TTC549 (cell line): ENCODE data around the gene ESYT2.

Source experiments
- FAIRE-seq: peaks from 2 replicates; lab custom pipeline; 2012; peaks lifted over from hg19 to GRCh38; lab: Jason Lieb, UNC

Gene ESYT2

DNA sequence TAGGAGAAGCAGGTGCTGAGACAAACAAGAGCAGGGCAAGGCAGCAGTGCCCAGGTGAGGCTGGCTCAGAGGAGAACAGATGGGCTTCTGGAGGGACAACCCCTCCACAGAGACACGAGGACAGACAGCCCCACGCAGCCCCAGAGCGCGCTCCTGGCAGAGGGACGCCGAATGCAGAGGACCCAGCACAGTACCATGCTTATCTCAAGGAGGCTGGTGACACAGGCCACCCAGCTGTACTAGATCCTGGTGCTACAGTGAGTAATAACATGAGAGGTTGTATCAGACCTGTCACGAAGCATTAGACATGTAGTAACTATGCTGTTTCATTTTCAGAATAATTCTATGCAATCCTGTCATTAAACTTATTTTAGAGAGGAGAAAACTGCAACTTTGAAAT is 64.3 kb downstream of the ESYT2 start:
- no peak for FAIRE-seq

DNA sequence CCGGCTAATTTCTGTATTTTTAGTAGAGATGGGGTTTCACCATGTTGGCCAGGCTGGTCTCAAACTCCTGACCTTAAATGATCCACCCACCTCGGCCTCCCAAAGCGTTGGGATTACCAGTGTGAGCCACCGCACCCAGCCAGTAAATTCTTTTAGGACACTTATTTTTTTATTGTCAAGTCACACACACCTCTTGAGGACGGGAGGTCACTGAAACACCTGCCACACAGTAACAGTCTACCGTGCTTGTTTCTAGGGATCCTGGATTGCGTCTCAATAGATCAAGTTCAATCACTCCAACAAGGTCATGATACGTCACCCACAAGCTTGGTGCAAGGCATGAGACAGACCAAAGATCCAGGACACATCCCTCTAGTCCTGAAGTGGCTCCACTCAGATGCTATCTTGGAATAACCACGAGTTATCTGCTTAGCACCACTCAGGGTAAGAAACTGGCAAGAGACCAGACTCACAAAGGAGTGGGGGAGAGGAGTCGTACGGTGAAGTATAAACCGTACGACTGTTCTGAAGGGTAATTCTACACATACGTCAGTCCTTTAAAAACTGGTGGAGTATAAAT is 65.8 kb downstream of the ESYT2 start:
- FAIRE-seq, result no peak

DNA sequence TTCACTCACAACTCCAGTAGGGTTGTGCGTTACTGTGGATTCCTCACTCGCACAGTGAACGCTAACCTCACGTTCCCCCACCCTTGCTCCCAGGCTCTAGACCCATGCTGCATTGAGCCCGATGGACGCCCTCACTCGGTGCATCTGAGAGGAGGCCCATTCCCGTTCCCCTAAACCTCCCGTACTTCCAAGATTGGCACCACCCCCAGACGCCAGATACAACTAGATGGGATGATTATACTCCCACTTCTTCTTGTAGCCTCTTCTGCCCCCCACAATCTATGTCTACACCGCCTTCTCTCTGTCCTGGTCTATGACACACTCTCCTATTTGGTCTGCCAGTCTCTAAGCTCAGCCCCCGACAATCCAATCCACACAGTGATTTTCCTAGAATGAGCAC is 67.4 kb downstream of the ESYT2 start:
- FAIRE-seq, result no peak

DNA sequence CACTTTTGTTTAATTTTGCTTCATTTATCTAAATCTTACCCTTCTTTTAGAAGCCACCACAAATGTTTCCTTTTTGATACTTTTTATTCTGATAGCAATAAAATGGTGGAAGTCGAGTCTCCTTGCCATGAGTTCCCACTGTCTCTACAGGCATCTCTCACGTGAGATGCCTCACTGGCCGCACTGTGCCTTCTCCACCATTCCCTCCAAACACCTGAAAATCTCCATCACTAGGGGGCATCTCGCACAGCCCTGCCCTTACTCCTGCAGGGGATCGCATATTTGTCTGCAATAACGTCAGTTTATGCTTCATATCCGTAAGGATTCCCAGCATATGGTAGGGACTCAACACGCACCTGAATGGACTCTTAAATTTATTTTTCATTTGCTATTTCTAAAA is 68.4 kb downstream of the ESYT2 start:
- FAIRE-seq, result no peak

DNA sequence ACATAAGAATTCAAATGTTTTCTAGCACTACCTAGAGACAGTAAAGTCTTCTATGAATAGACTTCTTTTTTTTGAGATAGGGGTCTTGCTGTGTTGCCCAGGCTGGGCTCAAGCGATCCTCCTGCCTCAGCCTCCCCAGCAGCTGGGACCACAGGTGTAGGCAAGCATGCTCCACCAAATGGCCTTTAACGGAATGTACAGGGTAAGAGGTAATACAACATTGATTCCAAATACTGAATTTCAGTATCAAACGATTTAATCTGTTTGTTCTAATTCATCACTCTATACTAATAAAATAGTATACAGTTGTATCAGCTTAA is 68.9 kb downstream of the ESYT2 start:
- FAIRE-seq, result no peak

DNA sequence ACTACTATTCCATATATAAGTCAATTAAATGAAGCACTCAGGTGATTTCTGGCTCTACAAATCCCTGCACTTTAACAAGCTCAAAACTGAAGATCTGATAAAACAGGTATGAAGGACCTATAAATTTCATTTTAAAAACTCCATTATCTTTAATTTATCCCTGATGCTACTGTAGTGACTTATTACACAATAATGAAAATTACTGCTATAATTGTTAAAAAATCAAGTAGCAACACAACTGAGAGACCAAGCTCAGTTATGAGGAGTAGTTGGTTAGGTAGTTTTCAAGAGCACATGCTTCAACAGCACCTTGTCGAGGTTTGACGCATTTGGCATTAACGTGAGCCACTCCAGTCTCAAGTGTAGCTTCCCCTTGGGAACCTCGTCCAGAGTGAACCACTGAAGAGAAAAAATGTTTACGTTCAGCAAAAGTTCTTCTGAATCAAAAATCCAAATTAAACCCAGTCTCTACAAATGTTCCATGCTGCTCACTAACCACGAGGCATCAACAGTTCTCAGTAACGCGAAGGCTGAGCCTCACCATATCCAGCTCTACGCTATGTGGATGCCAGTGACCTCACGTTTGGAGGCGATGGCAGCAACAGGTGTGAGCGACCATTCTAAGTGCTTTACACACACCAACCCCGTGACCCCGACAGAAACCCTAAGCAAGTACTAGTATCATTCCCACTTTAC is 69.4 kb downstream of the ESYT2 start:
- FAIRE-seq, result no peak

DNA sequence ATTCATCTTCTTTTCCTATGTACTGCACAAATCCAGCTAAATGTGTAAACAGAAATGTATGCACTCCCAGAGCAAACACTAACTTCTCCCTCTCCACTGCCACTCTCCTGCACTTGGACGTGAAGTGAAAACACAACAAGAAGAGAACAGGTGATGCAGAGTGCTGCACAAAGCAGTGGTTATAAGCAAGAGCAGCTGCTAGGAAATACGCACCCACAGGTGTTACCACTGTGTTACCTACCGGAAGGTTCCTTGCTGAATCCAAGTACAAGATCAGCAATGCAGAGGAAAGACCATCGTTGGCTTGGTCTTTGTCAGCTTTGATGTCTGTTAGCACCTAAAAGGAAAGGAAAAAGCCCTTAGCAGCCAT is 70.1 kb downstream of the ESYT2 start:
- FAIRE-seq, result no peak

DNA sequence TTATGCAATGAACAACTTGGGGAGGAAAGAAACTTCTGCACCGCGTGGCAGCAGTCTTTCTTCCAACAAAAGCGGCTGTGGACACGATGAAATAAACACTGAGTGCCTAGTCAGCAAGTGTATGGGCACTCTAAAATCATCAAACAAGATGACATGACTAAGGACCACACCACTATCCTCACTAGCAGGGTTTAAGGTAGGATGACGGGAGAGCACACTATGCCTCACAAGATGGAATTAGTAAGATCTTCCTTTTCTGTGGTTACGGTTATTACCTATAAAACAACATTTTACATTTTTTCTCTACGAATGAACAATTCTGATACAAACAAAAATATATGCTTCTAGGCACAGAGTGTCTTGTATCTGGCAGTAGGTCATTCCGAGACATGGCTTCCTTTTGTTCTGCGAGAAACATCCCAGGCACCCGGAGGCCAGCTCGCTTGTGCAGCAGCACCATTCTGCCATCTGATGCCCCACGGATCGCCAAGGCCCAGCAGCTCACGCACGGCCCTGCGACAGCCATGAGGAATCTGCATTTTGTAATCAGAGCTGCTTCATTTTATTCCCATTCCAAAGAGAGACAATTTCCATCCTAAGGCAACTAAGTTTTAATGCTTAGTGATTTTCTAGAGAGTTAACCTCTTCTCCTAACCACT is 70.6 kb downstream of the ESYT2 start:
- no peak for FAIRE-seq

DNA sequence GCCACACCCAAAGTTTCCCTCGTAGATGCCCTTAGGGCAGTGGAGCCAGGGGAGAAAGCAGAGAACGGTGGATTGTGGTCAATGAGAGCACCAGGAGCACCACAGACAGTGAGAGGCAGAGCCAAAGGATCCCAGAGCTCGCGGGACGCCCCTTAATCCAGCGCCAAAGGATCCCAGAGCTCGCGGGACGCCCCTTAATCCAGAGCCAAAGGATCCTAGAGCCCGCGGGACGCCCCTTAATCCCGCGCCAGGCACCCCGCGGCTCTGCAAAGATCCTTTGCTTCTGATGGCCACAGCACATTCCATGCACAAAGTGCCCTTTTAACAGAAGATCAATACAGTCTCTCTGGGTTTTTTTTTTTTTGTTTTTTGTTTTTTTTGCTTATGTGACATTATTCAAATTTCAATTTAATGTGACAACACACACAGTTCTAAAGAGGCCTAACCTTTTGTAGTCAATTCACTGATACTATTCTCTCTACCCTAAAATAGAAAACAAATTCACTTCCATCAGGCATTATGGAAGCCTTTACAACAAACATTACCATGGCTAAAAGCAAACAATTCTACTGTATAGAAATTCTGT is 71.8 kb downstream of the ESYT2 start:
- no peak for FAIRE-seq

DNA sequence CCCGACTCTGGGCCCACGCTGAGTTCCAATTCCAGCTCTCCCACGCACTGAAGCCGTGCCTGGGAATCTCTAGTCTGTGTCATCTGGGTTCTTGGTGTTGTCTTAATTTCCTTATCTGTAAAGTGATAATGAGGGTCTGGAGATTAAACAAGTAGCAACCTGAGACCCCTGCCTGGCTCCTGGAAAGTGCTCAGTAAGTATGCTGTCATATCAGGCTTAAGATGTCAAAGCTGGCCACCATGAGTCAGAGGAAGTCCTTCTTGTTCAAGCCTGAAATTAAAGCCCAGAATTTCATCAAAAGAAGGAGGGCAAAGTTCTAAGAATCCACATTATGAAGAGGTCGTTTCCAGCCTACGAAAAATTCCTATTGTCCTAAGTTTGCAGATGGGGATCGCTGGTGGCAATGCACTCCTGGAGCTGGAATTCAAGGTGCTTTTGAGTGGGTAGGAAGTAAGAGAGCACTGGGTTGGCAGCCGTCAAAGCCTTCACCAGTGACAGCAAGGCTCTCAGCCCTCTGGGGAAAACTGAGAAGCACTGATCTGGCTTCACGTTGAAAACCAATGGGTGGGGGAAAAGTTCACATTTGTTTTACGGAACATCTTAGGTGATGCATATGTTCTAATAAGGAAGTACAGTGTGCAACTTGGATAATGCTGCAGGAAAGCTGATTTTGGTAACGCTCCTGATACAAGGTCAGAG is 74.4 kb downstream of the ESYT2 start:
- FAIRE-seq, result no peak

DNA sequence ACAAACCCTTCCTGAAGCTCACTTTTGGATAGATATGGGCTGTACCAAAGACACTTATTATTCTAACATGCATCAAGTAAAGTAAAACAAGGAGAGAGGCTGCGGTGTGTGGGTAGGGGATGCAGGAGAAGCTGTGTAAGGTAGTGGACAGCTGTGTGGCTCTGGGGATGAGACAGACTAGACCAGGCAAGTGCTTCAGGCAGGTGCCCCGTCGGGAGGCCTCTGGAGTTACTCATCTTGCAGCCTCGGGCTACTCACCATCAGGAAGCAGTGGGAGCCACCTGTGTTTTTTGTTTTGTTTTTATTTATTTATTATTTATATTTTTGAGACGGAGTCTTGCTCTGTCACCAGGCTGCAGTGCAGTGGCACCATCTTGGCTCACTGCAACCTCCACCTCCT is 75.4 kb downstream of the ESYT2 start:
- no peak for FAIRE-seq

DNA sequence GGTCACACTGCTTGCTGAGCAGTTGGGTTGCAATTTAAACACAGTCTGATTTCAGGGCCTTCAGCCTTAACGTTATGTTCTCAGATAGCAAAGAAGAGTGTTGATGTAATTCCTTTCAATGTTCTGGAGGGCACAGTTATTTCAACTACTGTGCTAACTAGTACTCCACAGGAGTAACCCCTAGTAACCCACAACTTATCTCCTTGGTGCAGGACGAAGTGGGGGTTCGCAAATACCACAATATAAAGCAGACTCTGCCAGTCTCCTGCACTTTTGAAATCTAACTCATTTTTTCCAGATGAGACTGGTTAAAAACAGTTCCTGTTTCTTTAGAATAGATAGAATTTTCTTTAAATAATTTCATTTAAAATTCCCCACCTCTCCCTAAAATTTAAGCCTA is 77.6 kb downstream of the ESYT2 start:
- no peak for FAIRE-seq

DNA sequence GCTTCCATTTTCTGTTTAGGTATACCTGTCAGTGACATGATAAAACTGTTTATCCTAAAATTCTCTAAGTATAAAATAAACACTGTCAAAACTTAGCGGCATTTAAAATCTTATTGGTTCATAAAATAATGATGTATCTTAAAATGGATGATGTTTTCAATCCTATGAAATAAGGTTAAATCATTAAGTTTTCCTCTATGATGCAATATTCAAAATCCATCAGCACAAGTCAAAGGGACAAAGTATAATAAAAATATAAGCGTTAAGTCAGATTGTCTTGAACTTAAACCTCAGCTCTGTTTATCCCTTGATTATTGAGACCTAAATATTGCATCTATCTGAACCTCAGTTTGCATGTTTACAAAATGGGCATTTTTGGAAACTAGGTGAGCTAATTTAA is 78.1 kb downstream of the ESYT2 start:
- no peak for FAIRE-seq

DNA sequence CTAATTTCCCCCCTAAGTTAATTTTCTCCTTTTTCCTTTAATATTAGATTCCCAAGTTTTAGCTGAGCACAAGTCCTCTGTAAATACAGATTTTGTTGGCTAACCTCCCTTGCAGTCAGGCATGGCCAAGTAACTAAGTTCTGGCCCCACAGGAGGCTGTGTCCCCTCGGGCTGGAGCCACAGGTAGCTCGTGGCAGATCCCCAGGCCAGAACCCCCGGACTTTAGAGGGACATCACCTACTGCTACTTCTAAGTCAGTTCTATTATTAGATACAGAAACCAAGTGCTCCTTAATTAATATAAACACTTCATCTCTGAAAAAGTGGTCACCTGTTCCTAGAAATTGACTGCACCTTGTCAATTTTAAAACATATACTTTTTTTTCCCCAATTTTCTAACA is 78.6 kb downstream of the ESYT2 start:
- no peak for FAIRE-seq

DNA sequence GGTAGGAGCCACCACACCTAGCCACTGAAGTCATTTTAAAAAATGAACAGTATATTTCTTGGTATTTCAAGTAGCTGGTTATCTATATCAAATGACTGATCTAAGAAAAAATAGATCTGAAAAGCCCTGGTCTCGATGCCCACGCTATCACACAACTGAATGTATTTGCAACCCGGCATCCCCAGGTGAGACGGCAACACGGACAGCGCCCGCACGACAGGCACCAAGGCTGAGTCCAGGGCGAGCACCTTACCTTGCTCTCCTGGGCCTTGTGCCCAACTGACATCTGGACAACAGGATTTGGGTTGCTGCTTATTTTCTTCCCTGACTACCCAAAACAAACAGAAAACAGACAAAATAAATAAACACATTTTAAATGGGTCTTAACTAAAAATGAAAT is 79.9 kb downstream of the ESYT2 start:
- FAIRE-seq, result no peak

DNA sequence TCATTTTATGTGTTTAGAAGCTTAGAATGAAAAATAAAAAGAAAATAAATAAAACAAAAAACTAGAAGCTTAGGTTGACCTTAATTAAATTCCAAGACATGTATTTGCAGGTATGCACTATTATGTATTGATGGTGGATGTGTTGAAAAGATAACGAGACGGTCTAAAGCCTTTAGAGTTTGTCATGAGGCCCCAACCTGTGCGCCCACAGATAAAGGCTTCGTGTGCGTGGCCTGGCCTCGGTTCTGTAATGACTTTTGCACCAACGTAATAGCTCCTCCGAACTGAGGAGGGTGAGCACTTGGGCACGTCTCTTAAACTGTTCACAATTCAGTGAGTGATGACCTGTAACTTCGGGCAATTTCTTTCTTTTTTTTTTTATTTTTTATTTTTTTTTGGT is 81.0 kb downstream of the ESYT2 start:
- FAIRE-seq, result no peak

DNA sequence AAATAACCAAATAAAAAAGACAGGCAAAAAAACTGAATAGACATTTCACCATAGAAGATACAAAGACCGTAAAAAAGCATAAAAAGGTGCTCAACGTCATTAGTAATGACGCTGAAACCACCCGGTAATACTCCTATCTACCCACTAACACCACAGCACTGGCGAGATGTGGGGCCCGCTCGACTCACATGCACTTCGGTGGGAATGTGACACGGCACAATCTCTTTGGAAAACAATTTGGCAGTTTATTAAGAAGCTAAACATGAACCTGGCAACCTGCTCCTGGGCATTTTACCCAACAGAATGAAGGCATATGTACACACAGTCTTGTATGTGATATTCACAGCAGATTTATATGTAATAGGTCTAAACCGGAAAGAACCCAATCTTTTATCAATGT is 81.9 kb downstream of the ESYT2 start:
- no peak for FAIRE-seq

DNA sequence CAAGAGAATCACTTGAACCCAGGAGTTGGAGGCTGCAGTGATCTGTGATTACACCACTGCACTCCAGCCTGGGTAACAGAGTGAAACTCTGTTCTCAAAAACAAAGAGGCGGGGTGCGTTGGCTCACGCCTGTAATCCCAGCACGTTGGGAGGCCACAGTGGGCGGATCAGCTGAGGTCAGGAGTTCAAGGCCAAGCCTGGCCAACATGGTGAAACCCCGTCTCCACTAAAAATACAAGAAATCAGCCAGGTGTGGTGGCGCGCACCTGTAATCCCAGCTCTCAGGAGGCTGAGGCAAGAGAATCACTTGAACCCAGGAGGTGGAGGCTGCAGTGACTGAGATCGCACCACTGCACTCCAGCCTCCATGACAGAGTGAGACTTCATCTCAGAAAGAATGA is 82.4 kb downstream of the ESYT2 start:
- FAIRE-seq, result no peak

DNA sequence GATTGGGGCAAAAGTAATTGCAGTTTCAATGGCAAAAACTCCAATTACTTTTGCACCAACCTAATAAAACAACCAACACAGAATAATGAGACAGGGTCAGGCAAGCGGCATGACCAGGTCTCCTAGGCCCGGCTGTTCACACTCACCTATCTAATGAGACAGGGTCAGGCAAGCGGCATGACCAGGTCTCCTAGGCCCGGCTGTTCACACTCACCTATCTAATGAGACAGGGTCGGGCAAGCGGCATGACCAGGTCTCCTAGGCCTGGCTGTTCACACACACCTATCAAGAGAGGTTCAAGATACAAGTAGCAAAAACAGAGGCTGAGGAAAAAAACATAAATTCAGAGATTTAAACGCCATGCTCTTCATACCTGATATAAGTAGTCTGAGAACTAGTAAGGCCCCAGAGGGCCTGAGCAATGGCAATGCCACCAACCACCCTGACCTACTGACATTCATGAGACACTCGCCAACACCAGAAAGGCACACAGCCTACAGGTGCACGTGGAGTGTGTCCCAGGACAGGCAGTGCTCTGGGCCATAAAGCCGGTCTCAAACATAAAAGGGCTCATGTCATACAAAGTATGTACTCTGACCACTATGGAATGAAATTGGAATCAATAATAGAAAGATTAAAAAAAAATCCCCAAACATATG is 84.1 kb downstream of the ESYT2 start:
- FAIRE-seq, result no peak

DNA sequence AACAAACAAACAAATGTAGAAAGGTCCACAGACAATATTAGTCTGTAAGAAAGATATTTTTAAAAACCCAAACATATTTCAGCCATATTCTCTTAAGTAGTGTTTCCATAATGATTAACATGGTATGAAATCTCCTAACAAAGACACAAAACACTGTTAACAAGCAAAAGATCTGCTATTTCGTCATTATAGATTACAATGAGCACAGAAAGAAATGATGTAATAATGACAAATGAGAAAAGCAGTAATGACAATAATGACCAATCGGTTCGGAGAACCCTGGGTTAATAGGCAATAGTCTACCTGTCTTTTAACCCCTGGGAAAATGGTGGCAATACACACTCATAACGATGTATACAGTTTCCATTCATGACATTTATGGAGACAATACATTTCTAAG is 85.2 kb downstream of the ESYT2 start:
- no peak for FAIRE-seq

DNA sequence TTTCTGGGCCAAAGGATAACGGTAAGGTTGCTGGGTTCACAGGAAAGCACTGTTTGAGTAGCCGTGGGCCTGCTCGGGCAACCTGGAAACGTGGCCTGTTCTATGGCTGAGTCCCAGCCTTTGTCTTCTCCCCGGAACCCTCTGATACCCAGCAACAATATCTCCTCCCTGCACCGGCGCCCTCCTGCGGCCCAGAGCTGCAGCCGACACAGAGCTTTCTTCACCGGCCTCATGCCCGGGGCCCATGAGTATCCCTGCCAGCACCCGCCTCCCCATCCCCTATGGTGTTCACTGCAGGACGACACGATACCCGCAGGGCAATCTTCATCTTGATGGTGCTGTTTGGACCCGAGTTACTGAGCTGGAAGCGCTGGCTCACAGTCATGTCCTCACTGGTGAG is 86.1 kb downstream of the ESYT2 start:
- no peak for FAIRE-seq

DNA sequence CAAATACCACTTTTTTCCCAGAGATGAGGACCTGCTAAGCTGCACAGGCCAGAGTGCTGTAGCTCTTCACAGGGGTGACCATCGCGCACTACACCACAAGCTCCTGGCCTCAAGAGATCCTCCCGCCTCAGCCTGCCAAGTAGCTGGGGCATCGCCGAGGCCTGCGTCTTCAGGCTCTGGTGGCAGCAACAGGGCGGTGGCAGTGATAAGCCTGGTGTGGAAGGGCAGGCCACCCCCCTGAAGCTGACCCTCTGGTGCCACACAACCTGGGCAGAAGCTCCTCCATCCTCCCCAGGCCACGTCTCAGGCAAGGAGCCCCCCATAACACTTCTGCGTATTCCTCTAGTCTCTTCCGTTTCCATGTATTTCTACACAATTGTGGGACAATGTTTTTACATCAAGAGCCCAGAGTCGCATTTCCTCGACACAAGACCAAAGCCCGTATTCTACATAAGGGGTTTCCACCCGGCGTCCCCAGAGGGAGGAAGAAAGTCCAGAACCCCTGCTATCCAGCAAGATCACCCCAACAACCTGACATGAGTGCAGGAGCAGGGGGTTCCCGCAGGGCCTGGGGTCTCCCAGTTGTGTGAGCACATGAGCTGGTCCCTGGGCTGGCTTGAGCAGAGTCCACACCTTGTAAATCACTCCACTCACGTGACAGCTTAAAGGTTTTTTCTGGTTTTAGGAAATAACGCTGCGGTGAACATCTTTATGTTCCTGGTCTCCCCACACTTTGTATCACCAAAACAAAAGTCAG is 87.1 kb downstream of the ESYT2 start:
- no peak for FAIRE-seq
